ENCODE data around the gene CHST12.

Gene CHST12

GRCh38 chr7:2437136-2437535, 33.7 kb downstream of the CHST12 start:
- H3K4me2 ChIP-seq (ENCODE audit: low read depth, low read length) = no peak overlapping the region
- H4K20me1 ChIP-seq (ENCODE audit: insufficient read depth, low read length) = peaks cover 8% of the 10 kb centered on the region; the same call in 1 of the 2 replicates
- no peak overlapping the region for H2AFZ ChIP-seq (ENCODE audit: low read length)
- peaks cover 90% of the 10 kb centered on the region for H3K79me2 ChIP-seq (ENCODE audit: low read length)
- H3K27me3 ChIP-seq (replicated peaks; ENCODE audit: insufficient read depth, low read length) = no peaks in the 10 kb centered on the region
- H3F3A ChIP-seq (ENCODE audit: insufficient read depth, low read length) = no peaks in the 10 kb centered on the region
- H3K4me3 ChIP-seq (ENCODE audit: low read length) = no peak overlapping the region
- no peak for DNase-seq
- peaks cover 7% of the 10 kb centered on the region for H3K36me3 ChIP-seq (replicated peaks; ENCODE audit: insufficient read depth, low read length)
- no peak overlapping the region for H3K9ac ChIP-seq (ENCODE audit: low read length)
- H3K4me1 ChIP-seq (ENCODE audit: low read length) = no peaks in the 10 kb centered on the region
- TF ChIP-seq, protein P1, sequence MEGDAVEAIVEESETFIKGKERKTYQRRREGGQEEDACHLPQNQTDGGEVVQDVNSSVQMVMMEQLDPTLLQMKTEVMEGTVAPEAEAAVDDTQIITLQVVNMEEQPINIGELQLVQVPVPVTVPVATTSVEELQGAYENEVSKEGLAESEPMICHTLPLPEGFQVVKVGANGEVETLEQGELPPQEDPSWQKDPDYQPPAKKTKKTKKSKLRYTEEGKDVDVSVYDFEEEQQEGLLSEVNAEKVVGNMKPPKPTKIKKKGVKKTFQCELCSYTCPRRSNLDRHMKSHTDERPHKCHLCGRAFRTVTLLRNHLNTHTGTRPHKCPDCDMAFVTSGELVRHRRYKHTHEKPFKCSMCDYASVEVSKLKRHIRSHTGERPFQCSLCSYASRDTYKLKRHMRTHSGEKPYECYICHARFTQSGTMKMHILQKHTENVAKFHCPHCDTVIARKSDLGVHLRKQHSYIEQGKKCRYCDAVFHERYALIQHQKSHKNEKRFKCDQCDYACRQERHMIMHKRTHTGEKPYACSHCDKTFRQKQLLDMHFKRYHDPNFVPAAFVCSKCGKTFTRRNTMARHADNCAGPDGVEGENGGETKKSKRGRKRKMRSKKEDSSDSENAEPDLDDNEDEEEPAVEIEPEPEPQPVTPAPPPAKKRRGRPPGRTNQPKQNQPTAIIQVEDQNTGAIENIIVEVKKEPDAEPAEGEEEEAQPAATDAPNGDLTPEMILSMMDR (IDR thresholded peaks at IDR 0.05; ENCODE audit: low read length) = no peak
- TF ChIP-seq EZH2phosphoT487 (IDR thresholded peaks at IDR 0.05; ENCODE audit: low read length) (no peak), EZH2 (optimal IDR thresholded peaks at IDR 0.05; ENCODE audit: low read depth, low read length) (no peak)
- no peaks in the 10 kb centered on the region for H3K9me3 ChIP-seq (replicated peaks; ENCODE audit: insufficient read depth, low read length)
- no peak overlapping the region for H3K27ac ChIP-seq (ENCODE audit: low read length)
- H3K9me2 ChIP-seq (replicated peaks; ENCODE audit: insufficient read depth, low read length) = no peaks in the 10 kb centered on the region

- Histone ChIP-seq H4K20me1 (ENCODE audit: insufficient read depth, low read length) (peaks cover 8% of the 10 kb centered on the region; the same call in 1 of the 2 replicates), H3K4me3 (ENCODE audit: low read length) (no peak overlapping the region), H3K9me2 (replicated peaks; ENCODE audit: insufficient read depth, low read length) (no peaks in the 10 kb centered on the region), H3K9me3 (replicated peaks; ENCODE audit: insufficient read depth, low read length) (no peaks in the 10 kb centered on the region), H3K4me1 (ENCODE audit: low read length) (no peaks in the 10 kb centered on the region), H3K9ac (ENCODE audit: low read length) (no peak overlapping the region), H3K27me3 (replicated peaks; ENCODE audit: insufficient read depth, low read length) (no peaks in the 10 kb centered on the region), H3K36me3 (replicated peaks; ENCODE audit: insufficient read depth, low read length) (peaks cover 4% of the 10 kb centered on the region), H3K79me2 (ENCODE audit: low read length) (peaks cover 85% of the 10 kb centered on the region), H3K27ac (ENCODE audit: low read length) (no peak overlapping the region), H3F3A (ENCODE audit: insufficient read depth, low read length) (no peaks in the 10 kb centered on the region), H3K4me2 (ENCODE audit: low read depth, low read length) (no peak overlapping the region), H2AFZ (ENCODE audit: low read length) (no peak overlapping the region)
- no peak for DNase-seq
- no peak for TF ChIP-seq EZH2phosphoT487 (IDR thresholded peaks at IDR 0.05; ENCODE audit: low read length)
- TF ChIP-seq, protein P1 (IDR thresholded peaks at IDR 0.05; ENCODE audit: low read length) = no peak
- TF ChIP-seq EZH2 (optimal IDR thresholded peaks at IDR 0.05; ENCODE audit: low read depth, low read length) = no peak
These were observed 34.2 kb downstream of the CHST12 start for GRCh38 chr7:2437537-2438148.

GRCh38 chr7:2438186-2438585, 34.8 kb downstream of the CHST12 start:
- Histone ChIP-seq H3K36me3 (replicated peaks; ENCODE audit: insufficient read depth, low read length) (peaks cover 4% of the 10 kb centered on the region), H3K27ac (ENCODE audit: low read length) (no peak overlapping the region), H3F3A (ENCODE audit: insufficient read depth, low read length) (no peaks in the 10 kb centered on the region), H3K9me2 (replicated peaks; ENCODE audit: insufficient read depth, low read length) (no peaks in the 10 kb centered on the region), H3K79me2 (ENCODE audit: low read length) (peaks cover 80% of the 10 kb centered on the region), H3K9ac (ENCODE audit: low read length) (no peak overlapping the region), H3K4me3 (ENCODE audit: low read length) (no peak overlapping the region), H4K20me1 (ENCODE audit: insufficient read depth, low read length) (peaks cover 8% of the 10 kb centered on the region; the same call in 1 of the 2 replicates), H3K4me1 (ENCODE audit: low read length) (no peaks in the 10 kb centered on the region), H2AFZ (ENCODE audit: low read length) (no peak overlapping the region), H3K27me3 (replicated peaks; ENCODE audit: insufficient read depth, low read length) (no peaks in the 10 kb centered on the region), H3K9me3 (replicated peaks; ENCODE audit: insufficient read depth, low read length) (no peaks in the 10 kb centered on the region), H3K4me2 (ENCODE audit: low read depth, low read length) (no peak overlapping the region)
- no peak for DNase-seq
- TF ChIP-seq, protein P1 (IDR thresholded peaks at IDR 0.05; ENCODE audit: low read length) = no peak

All from MM.1S (cell line).